ENCODE data around the gene ACVRL1. TPM values are rescaled to one million over a fixed set of nuclear protein-coding genes. Genes with fewer than 3 reads are reported as not detected.

The ACVRL1 gene
- total and polyA plus RNA-seq, 2 donors (not counting 1 experiment from before 2014, with no cell fraction given), result 8.9 to 36.2 TPM

DNA sequence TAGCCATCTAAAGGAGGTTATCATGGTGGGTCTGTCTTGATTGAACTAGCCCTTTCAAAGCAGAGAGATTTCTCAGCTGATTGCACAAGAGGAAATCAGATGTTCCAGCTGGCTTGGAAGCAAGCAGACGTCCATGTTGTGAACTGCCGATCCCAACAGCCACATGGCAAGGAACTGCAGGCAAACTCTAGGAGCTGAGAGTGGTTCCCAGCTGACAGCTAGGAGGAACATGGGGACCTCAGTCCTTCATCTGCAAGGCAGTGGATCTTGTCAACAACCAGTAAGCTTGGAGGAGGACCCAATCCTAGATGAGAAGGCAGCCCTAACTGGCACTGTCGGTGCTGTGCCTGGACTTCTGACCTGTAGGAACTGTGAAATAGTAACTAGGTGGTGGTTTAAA is 51.9 kb downstream of the ACVRL1 start:
- H3K9ac ChIP-seq (ENCODE audit: insufficient read depth, low read length), result no peak overlapping the region
- no peak for TF ChIP-seq EZH2 (IDR thresholded peaks at IDR 0.05; ENCODE audit: low read length, missing control alignments)
- TF ChIP-seq, protein P1, sequence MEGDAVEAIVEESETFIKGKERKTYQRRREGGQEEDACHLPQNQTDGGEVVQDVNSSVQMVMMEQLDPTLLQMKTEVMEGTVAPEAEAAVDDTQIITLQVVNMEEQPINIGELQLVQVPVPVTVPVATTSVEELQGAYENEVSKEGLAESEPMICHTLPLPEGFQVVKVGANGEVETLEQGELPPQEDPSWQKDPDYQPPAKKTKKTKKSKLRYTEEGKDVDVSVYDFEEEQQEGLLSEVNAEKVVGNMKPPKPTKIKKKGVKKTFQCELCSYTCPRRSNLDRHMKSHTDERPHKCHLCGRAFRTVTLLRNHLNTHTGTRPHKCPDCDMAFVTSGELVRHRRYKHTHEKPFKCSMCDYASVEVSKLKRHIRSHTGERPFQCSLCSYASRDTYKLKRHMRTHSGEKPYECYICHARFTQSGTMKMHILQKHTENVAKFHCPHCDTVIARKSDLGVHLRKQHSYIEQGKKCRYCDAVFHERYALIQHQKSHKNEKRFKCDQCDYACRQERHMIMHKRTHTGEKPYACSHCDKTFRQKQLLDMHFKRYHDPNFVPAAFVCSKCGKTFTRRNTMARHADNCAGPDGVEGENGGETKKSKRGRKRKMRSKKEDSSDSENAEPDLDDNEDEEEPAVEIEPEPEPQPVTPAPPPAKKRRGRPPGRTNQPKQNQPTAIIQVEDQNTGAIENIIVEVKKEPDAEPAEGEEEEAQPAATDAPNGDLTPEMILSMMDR (conservative IDR thresholded peaks at IDR 0.05 in 1 of 2, IDR thresholded peaks at IDR 0.05 in 1 of 2; ENCODE audit: low read depth in 1 of 2, low read length in 2 of 2), result no peak
- no peaks in the 10 kb centered on the region for H4K20me1 ChIP-seq (ENCODE audit: control insufficient read depth, extremely low read depth, insufficient read depth, low read length)
- no peak overlapping the region for H3K4me2 ChIP-seq (ENCODE audit: extremely low read depth, insufficient read depth, low read length)
- no peak overlapping the region for H3K27ac ChIP-seq (ENCODE audit: insufficient read depth, low read length)
- no peaks in the 10 kb centered on the region for H3K36me3 ChIP-seq (ENCODE audit: control insufficient read depth, insufficient read depth, low read length)
- no peaks in the 10 kb centered on the region for H3K9me3 ChIP-seq (ENCODE audit: control insufficient read depth, insufficient read depth, low read depth, low read length)
- peaks cover 6% of the 10 kb centered on the region for H3K4me1 ChIP-seq (ENCODE audit: control insufficient read depth, extremely low read depth, insufficient read depth, low read length)
- H3K79me2 ChIP-seq (ENCODE audit: control insufficient read depth, insufficient read depth, low read length), result peaks cover 15% of the 10 kb centered on the region
- H3K4me3 ChIP-seq (replicated peaks in 1 of 4; ENCODE audit: control extremely low read depth in 1 of 4, insufficient read depth in 1 of 4, low read depth in 3 of 4, low read length in 4 of 4), result no peak overlapping the region
- no peaks in the 10 kb centered on the region for H3K27me3 ChIP-seq (ENCODE audit: control insufficient read depth, insufficient read depth, low read length)
- H2AFZ ChIP-seq (ENCODE audit: low read length), result peak overlapping the region; percentile 77
- DNase-seq (ENCODE audit: low read depth in 2 of 2), result peak in 1 of 2 donors; percentile 63

DNA sequence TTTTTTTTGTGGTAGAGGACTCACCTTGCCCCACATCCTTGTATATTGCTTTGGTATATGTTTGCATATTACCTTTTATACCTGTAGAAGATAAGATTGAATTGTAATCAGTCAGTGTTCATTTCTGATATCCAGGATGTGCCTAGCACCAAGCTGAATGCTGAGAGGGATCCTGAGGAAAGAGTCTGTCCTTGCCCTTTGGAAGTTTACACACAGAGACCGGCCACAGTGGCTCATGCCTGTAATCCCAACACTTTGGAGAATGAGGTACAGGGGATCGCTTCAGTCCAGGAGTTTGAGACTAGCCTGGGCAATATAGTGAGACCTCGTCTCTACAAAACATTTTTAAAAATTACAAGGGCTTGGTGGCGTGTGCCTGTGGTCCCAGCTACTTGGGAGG is 52.6 kb downstream of the ACVRL1 start:
- Histone ChIP-seq H3K4me2 (ENCODE audit: extremely low read depth, insufficient read depth, low read length) (no peak overlapping the region), H3K9ac (ENCODE audit: insufficient read depth, low read length) (no peak overlapping the region), H3K27ac (ENCODE audit: insufficient read depth, low read length) (no peak overlapping the region), H3K4me3 (replicated peaks in 1 of 4; ENCODE audit: control extremely low read depth in 1 of 4, insufficient read depth in 1 of 4, low read depth in 3 of 4, low read length in 4 of 4) (no peak overlapping the region), H3K4me1 (ENCODE audit: control insufficient read depth, extremely low read depth, insufficient read depth, low read length) (peaks cover 1% of the 10 kb centered on the region), H3K9me3 (ENCODE audit: control insufficient read depth, insufficient read depth, low read depth, low read length) (no peaks in the 10 kb centered on the region), H2AFZ (ENCODE audit: low read length) (no peak overlapping the region), H3K36me3 (ENCODE audit: control insufficient read depth, insufficient read depth, low read length) (no peaks in the 10 kb centered on the region), H3K79me2 (ENCODE audit: control insufficient read depth, insufficient read depth, low read length) (peaks cover 10% of the 10 kb centered on the region), H4K20me1 (ENCODE audit: control insufficient read depth, extremely low read depth, insufficient read depth, low read length) (no peaks in the 10 kb centered on the region), H3K27me3 (ENCODE audit: control insufficient read depth, insufficient read depth, low read length) (no peaks in the 10 kb centered on the region)
- no peak for DNase-seq (ENCODE audit: low read depth in 2 of 2)
- TF ChIP-seq, protein P1 (conservative IDR thresholded peaks at IDR 0.05 in 1 of 2, IDR thresholded peaks at IDR 0.05 in 1 of 2; ENCODE audit: low read depth in 1 of 2, low read length in 2 of 2), result no peak
- TF ChIP-seq EZH2 (IDR thresholded peaks at IDR 0.05; ENCODE audit: low read length, missing control alignments), result no peak

DNA sequence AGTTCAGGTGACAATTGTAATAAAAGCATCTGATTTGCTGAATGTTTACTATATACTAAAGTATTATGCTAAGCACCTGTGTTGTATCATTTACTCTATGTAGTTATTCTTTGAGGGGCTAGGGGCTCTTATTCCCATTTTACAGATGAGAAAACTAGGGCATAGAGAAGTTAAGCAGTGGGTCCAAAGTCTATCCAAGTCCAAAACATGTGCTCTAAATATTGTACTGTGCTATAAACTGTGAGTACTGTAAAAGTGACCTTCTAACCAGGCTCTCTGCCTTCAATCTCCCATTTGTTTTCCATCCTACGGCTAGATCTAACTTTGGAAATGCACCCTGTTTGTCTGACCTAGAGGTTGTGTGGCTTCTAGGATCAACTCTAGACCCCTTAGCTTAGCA is 53.2 kb downstream of the ACVRL1 start:
- Histone ChIP-seq H3K4me3 (replicated peaks in 1 of 4; ENCODE audit: control extremely low read depth in 1 of 4, insufficient read depth in 1 of 4, low read depth in 3 of 4, low read length in 4 of 4) (no peak overlapping the region), H3K36me3 (ENCODE audit: control insufficient read depth, insufficient read depth, low read length) (no peaks in the 10 kb centered on the region), H3K4me2 (ENCODE audit: extremely low read depth, insufficient read depth, low read length) (no peak overlapping the region), H4K20me1 (ENCODE audit: control insufficient read depth, extremely low read depth, insufficient read depth, low read length) (no peaks in the 10 kb centered on the region), H3K27me3 (ENCODE audit: control insufficient read depth, insufficient read depth, low read length) (no peaks in the 10 kb centered on the region), H2AFZ (ENCODE audit: low read length) (no peak overlapping the region), H3K4me1 (ENCODE audit: control insufficient read depth, extremely low read depth, insufficient read depth, low read length) (no peaks in the 10 kb centered on the region), H3K27ac (ENCODE audit: insufficient read depth, low read length) (no peak overlapping the region), H3K79me2 (ENCODE audit: control insufficient read depth, insufficient read depth, low read length) (peaks cover 10% of the 10 kb centered on the region), H3K9ac (ENCODE audit: insufficient read depth, low read length) (no peak overlapping the region), H3K9me3 (ENCODE audit: control insufficient read depth, insufficient read depth, low read depth, low read length) (no peaks in the 10 kb centered on the region)
- DNase-seq (ENCODE audit: low read depth in 2 of 2), result no peak
- TF ChIP-seq EZH2 (IDR thresholded peaks at IDR 0.05; ENCODE audit: low read length, missing control alignments), result no peak
- TF ChIP-seq, protein P1 (conservative IDR thresholded peaks at IDR 0.05 in 1 of 2, IDR thresholded peaks at IDR 0.05 in 1 of 2; ENCODE audit: low read depth in 1 of 2, low read length in 2 of 2), result no peak

Data from fibroblast of lung (primary cell).